LoVo (cell line): ENCODE data around the gene RAPGEF2.

ENCODE experiments used
- DNase-seq: peaks from one replicate; pipeline ENCODE4 v3.0.0-alpha.2; 2016; ENCODE audit warnings: low spot score

The RAPGEF2 gene

DNA sequence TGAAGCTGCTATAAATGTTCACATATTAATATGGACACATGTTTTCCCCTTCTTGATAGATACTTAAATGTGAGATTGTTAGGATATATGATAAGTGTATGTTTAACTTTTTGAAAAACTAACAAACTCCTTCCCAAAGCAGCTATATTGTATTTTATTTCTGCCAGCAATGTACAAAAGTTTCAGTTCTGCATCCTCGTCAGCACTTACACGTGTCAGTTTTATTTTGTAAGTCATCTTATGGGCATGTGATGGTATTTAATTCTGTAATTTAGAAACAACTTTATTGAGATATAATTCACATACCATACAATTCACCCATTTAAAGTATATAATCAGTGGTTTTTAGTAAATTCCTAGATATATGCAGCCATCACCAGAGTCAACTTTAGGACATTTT is 31.6 kb downstream of the RAPGEF2 start:
- no peak for DNase-seq

DNA sequence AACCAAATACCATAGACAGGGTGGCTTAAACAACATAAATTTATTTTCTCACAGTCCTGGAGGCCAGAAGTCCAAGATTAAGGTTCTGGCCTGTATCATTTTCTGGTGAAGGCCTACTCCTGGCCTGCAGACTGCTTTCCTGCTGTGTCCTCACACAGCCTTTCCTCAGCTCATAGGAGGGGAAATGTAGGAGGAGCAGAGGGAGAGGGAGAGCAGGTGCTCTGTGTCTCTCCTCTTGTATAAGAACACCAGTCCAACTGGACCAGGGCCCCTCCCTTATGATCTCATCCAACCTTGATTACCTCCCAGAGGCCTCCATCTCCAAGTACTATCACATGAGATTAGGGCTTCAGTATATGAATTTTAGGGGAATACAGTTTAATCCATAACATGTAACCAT is 34.3 kb downstream of the RAPGEF2 start:
- no peak for DNase-seq

DNA sequence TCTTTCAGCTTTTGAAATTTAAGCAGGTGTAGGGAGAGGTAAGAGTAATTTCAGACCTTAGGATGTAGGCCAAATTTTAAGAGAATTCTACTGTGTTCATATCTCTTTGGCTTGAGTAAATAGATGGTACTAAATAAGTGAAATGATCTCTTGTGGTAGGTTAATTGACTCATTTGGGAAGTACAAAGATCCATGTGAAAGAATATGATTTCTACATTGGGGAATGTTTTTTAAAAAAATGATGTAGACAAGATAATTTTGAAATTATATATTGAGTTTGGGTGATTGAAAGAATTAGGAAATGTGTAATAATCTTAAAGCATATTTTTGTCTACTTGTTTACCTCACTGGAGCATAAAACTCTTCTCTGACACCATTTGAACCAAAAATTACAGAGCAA is 35.6 kb downstream of the RAPGEF2 start:
- DNase-seq, result no peak

DNA sequence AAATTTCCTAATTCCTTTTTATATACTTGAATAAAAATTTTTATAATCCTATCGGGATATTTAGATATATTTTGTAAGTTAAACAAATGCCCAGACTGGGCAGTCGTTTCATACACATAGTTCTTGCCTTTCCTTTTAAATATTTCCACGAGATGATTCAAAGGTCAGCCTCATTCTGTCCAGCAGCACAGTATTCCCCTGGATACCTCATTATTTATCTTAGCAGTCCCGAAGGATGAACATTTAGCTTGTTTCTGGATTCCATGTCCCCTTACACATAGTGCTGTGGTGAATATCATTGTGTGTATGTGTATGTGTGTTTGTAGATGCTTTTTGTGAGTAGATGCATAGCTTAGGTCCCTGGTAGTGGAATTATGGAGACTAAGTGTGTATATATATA is 38.3 kb downstream of the RAPGEF2 start:
- DNase-seq, result no peak

DNA sequence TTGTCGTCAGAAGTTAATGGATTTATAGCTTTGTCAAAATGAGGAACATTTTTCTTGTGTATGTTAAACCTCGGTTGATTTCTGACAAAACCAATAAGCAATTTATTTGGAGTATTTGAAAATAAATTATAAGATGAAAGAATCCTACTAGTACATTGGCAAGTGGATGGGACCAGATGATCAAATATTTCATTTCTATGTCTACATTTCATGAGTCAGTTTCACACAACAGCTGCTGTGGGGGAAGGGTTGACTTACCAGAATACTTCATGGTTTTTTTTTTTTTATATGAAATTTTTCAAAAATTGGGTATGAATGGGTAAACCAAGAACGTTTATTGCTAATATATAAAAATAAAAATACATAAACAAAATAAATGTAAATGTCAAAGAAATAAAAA is 39.4 kb downstream of the RAPGEF2 start:
- no peak for DNase-seq

DNA sequence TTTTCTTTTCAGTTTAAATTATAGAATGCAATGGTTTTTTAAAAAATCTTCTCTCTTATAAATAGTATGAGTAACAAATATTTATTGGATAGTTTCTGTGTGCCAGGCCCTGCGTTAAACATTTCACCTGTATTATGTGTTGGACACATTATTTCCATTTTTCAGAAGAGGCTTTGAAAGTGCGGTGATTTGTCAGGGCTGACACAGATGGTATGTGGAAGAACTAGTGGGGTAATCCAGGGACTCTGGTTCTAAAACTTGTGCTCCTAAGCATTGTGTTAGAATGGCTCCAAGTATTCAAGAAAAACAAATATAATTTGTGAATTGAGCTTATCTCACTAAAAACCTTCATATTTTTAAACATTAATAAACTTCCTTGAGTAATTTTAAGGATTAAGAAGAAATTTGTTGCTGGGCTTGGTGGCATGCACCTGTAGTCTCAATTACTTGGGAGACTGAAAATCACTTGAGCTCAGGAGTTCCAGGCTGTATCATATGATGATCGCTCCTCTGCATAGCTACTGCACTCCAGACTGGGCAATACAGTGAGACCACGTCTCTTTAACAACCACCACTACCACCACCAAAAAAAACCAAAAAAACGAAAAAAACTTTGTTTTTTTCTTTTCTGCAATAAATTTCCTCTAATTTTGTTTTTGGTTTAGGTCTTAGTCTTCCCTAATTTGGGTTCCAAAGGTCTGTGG is 40.0 kb downstream of the RAPGEF2 start:
- DNase-seq, result no peak

DNA sequence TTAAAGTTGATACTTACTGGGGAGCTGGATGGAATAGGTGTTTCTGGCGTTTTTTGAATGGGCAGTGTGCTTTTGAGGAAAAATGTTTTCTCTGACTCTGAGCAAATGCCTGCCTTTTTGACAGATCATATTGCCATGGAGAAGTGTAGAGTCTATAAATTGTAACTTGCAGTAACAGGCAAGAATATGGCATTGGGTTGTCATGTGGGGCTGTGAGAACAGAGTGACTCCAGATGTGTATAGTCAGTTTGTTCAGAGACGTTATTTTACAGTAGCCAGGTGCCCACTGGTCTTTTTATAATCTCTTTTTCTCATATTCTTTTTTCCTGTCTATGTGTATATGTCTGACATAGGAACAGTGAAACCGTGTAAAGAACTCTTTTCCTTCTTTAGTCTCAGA is 40.8 kb downstream of the RAPGEF2 start:
- no peak for DNase-seq

DNA sequence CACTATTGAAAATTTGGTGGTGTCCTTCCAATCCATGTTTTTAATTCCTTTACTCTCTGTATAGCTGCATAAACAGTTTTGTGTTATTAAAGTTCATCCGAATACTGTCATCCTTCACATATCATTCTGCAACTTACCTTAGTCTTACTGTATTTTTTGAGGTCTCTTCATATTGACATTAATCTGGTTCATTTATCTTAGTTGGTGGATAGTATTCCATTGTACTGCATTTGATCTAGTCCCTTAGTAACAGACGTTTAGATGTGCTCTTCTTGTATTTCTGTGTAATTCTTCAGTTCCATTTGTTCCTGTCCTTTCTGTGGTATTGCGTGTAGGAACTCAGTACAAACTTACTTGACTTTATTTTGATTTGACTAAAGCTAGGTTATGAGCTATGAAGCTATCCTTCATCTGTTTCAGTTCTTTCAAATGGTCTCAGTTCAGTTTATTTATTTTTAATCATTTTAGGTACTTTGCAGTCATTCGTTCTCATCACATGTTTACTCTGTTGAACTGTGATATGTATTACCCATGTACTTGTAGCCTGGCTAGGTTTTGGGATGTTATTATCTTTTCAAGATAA is 41.3 kb downstream of the RAPGEF2 start:
- no peak for DNase-seq

DNA sequence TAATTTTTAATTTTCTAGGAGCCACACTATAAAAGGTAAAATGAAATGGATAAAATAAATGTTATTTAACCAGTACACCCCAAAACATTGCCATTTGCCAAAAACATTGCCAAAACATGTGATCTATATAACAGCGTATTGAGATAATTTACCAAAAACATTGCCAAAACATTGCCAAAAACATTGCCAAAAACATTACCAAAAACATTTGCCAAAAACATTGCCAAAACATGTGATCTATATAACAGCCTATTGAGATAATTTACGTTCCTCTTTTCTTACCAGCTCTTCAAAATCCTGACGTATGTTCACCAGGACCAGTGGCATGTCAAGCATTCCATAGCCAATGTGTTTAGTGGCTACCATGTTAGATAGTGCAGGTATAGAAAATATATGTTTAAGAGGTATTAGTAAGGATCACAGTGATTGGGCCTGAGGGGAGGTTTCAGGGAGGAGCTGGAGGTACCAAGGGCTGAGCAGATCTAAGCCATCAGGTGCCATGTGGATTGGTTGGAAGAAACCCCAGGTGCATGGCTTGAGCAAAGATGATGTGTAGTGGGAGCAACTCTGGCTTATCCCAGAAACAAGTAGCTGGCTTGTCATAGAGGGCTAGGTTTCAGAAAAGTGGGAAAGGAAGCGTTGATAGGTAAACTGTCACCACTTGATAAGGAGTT is 42.6 kb downstream of the RAPGEF2 start:
- no peak for DNase-seq

DNA sequence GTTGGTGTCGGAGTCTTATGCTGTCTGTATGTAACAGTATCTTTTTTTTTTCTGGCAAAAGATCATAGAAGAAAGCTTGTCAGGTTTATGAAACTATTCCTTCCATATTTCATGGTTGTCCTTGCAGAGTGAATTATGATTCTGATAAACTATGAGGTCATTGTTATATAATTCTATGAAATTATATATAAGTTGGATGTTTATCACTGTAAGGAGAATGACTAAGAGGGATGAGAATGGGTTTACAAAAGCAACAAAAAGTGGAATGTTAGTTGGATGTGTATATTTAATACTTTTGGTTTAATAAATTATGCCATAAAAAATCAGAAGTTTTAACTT is 43.1 kb downstream of the RAPGEF2 start:
- DNase-seq, result no peak

DNA sequence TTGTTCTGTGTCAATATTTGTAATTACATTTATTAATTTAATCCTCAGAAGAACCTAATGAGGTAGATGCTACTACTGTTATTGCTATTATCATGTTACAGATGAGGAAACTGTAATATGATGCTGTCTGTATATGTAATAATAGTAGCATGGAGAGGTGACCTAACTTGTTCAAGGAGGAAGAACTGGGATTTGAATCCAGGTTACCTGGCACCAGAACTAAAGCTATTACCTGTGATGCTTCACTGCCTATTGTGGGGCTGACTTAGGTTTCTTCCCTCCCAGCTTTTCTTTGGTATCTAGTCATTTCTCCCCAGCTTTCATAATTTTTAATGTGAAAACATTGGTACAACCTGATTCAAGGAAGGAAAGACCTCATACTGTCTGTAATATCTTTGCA is 43.6 kb downstream of the RAPGEF2 start:
- DNase-seq, result no peak

DNA sequence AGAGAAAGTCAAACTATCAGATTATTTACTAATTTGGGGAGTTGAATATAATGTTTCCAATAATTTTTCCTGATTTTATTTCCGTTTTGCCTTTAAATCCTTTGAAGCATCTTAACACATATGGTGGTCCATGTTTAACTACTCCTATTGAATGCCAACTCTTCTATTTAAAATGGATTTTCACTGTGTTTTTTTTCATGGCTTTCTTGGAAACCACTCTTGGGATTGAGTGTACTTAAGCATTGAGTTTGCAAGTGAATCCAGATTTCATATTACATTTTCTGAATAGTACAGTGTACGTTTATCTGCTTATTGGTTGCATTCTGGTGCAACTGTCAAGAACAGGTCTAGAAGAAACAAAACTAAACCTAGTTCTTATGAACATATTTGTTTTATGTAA is 45.6 kb downstream of the RAPGEF2 start:
- no peak for DNase-seq

DNA sequence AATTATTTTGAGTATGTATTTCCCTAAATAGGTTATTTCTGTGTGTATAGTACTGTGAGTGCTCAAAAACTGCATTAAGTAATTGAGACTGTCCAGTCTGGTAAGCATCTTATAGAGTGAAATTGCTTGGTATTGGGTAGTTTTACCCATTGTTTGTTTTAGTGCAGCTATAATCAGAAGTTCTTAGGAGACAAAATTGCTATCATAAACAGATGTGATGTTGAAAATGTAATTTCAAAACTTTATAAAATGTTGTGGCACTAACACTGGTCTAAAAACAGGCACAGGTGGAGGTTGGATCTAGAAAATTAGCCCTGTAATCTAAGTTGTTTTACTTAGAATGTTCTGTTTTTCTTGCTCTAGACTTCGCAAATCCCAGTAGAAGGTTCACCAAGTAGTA is 46.8 kb downstream of the RAPGEF2 start:
- DNase-seq, result no peak

DNA sequence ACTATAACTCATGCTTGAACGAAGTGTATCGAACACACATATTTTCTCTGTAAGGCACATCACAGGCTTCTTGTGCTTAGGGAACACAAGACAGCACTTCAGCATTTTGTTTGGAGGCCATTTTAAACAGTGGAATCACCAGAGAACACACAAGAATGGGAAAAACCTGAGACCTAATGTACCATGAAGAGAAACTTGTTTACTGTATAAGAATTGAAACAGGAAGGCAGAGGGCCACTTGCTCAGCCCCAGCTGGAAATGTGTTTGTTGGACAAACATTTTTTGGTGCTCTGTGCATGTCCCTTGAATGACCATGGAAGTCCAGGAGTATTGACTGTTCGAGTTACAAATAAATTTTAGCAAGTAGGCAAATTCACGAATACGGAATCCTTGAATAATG is 47.5 kb downstream of the RAPGEF2 start:
- DNase-seq, result no peak

DNA sequence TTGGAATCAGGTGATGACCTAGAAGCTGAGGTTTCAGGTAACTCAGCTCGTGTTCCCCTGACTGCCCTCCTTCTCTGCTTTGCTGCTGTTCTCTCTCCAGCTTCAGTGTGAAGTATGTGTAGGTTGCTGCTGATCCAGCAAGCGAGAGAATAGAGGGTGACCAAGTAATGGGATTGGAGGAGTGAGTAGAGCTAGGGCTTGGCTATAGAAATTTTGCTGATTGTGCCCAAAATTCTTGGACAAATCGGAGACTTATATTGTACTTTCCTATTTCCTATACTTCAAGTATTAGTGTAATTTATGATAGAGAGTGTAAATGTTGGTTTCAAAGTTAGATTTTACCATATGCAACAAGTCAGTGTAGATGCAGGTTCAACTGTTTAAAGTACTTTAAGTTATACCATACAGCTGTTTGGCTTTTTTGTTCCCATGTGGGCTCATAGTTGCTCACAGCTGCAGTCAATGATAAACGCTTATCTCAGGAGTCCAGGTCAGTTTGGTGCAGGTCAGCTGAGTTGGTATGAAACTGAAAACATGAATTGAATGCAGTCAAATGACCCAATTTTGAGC is 48.0 kb downstream of the RAPGEF2 start:
- DNase-seq, result no peak

DNA sequence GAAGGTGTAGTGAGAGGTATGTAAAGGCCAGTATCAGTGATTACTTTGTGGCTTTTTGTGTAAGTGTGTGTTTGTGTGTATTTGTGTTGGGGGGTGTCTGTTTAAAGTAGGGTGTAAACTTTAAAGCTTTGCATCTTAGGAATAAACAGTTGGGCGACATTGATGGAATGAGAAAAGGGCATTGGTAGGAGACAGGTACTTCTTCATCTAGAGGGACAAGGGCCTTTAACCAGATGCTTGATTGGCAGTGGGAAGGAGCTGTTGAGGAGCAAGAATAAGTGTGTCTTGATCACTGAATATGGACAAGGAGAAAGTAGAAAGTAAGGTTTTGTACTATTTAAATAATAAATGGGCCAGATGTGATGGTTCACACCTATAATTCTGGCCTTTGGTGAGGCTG is 48.8 kb downstream of the RAPGEF2 start:
- no peak for DNase-seq

DNA sequence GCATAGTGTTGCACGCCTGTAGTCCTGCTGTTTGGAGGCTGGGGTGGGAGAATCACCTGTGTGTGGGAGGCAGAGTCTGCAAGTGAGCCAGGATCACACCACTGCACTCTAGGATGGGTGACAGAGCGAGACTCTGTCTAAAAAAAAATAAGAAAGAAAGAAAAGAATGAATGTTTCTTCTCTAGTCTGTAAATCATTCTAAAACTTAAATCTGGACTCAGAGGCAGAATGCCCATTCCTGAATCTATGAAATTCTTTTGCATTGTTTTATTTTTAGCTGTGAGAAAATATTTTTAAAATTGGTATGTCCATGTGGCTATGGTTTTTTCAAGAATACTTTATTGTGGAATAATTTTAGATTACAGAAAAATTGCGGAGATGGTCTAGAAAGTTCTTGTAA is 49.3 kb downstream of the RAPGEF2 start:
- DNase-seq, result no peak

DNA sequence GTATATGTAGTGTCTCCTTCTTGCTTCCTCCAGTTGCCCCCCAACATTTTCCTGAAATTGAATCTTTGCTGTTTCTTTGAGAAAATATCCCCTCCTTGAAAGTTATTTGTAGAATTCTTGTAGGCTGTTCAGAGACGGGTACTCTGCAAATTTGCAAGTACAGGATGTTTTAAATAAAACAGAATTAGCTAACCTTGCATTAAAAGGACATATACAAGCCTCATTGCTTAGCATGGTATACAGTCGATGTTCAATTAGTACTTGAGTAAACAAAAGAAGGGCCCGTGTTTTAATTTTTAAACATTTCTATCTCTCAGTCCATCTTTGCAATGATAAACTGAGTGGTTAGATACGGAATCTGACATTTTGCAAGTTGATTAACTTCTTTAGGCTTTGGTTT is 50.8 kb downstream of the RAPGEF2 start:
- DNase-seq, result no peak

DNA sequence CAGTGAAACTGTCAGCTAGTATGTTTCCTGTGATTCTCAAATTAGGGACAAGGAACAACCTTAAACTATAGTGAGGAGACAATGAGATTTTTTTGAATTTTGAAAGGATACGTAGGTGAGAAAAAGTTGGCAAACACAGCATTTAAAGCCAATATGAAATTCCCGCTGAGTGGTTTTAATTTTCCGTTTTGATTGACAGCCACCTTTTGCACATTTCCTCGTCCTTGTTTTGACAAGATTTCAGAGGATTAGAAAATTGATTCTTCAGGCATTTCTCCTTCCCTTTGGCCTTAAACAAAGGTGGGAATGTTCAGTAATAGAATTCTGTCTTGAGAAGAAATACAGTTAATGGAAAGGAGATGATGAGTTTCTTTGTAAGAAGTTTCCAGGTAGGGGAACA is 52.2 kb downstream of the RAPGEF2 start:
- DNase-seq, result no peak

DNA sequence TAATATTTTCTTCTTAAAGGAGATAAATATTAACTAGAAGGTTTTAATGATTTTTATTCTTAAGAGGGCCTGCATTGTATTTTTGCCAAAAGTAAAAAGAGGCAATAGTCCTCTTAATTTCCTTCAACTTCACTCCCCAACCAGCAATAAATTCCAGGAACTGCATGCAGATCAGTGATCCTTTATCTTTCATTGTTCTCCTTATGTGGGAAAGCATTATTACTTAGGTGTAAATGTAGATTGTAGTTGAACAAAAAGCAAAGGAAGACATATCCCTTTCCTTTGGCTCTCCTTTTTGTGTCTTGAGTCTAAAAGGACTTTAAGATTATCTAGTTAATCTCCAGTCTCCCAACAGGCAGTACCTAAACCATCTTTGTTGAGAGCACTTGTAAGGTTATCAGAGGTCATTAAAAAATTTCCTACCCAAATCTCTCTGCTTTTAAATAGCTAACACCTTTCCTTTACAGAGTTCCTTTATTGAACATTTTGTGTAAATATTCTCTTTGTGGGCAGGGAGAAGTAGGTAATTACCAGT is 55.3 kb downstream of the RAPGEF2 start:
- DNase-seq, result no peak

DNA sequence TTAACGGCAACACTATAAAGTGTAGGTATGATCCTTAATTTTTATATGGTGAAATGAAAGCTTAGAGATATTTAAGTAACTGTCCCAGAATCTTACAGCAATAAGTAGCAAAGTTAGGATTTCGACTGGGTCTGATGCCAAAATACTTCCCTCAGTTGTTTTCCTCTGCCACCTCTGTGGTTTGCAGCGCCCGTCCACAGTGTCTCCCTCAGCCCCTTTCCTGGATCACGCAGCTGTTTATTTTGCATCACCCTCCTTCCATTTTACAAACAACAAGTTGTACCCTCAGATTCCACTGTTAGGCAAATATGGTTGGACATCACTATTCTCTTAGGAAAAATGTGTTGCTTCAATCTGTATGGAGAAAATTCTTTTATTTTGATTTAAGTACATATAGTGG is 56.1 kb downstream of the RAPGEF2 start:
- no peak for DNase-seq

DNA sequence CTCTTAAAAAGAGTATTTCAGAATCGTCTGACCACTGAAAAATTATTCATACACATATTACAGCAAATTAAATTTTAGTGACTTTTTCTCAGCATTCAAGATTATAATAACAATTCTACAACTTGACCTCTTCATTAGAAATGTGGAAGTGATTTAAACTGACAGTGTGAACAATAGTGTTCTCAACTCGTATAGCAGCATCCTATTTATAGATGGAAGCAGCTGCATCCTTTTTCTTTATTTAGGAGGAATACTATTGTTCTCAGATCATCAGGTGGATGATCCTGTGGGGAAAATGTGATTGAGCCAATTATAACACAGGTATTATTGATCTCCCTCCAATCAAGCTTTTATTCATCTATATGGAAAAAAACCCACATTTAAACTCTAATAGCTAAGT is 56.7 kb downstream of the RAPGEF2 start:
- no peak for DNase-seq

DNA sequence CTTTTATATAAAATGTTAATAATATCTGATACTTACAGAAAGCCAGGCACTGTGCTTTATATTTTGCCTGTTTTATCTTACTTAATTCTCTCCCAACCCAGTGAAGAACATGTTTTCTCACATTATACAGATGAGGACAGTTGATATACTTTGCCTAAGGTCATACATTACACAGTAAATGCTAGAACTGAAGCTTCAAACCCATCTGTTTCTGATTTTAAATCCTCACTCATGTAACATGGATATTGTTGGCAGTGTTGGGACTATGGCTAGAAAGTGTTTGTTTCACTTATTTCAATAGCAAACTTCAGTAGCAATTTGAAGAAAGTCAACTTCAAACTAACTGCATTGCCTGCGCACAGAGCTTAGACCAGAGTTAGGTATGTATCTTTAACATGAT is 57.4 kb downstream of the RAPGEF2 start:
- no peak for DNase-seq
